Left cardiac atrium (tissue), 4 donors: ENCODE data around the gene CACNA2D1. TPM values are rescaled to one million over a fixed set of nuclear protein-coding genes. Genes with fewer than 3 reads are reported as not detected.

Experiments used
- ATAC-seq, 2 donors: fragments of 200-7000 bp; cut with Tn5 transposase; one replicate each; pipeline ENCODE4 v1.9.1; 2020; ENCODE audit warnings: mild to moderate bottlenecking in 2 of 2, moderate library complexity in 2 of 2
- DNase-seq: peaks from one replicate; pipeline ENCODE4 v3.0.0-alpha.2; 2020
- intact Hi-C, 2 donors: fragments of 100-400 bp; cut with DNase I; formaldehyde crosslinking; loops; one replicate each; pipeline versions ENCODE4 v1.14.1 to v1.15.1; 2022 to 2023
- total RNA-seq, 2 donors: library from RNA; stranded (reverse); fragmentation: NEBNext Ultra II Directional; extraction: Animal tissue kit (Norgen Biotek cat#: 25700); gene quantifications; one replicate each; pipeline ENCODE4 v1.2.1, GENCODE V29; 2021
- donor health status: DM: no; HTN: yes; CAD: no.
- donor health status: DM: no; HTN: yes; CAD: no; lungs with severe emphysema.
- donor health status: DM: yes; HTN: yes; CAD: no.
- donor health status: Dilated cardiomyopathy.

The CACNA2D1 gene
- total RNA-seq, 2 donors from 2014 or later: 29.5 to 39.8 TPM

DNA sequence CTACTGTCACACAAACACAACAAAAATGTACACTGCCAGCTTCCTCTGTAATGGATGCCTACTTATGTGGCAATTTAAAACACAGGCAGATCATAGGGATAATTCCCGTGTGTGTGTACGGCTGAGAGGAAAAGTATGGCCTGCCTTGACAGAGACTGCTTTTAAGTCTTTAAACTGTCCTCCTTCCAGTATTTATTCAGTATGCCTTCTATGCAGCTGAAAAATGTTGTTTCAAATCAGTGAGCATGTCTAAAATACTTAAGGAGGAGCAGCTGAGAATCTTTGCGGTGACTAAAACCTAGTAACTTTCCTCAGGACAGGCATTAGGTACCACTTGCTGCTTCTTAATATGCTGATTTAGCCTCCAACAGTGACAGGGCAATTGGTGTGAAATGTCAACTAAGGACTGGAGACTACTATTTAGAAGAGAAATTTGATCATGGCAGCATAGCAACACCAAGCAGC, 126.3 kb downstream of the CACNA2D1 start:
- DNase-seq (no peak), ATAC-seq (no peak)
- intact Hi-C loops: no loop called here

DNA sequence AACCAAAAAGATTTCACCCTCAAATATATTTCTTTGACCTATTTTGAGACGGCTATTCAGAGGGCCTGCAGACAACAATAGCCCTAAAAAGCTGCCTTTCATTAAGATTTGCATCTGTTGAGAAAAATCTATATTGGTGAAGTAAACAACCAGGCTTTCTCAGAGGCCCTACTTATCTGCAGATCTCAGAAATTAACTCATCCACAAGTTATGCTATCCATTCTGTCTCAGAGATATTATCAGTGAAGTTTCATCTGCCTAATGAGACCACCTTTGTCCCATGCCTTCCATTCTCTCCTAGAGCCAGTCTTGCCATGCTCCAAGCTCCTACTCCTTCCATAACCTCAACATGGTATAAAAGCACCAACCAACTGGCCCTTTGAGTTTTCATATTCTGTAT, 130.3 kb downstream of the CACNA2D1 start:
- intact Hi-C loops: no loop called here

DNA sequence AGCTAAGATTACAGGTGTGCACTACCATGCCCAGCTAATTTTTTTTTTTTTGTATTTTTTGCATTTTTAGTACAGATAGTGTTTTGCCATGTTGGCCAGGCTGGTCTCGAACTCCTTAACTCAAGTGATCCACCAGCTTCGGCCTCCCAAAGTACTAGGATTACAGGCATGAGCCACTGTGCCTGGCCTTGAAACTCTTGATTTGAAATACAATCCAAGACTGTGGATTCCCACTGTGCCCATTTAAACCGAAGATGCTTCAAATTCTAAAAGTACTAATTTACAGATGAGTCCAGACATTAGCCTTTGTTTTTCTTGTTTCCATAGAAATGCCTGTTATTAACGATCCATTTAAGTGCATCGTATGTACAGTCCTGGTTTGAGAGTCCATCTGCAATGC, 130.9 kb downstream of the CACNA2D1 start:
- DNase-seq (no peak), ATAC-seq (no peak)
- intact Hi-C loops: no loop called here

More for the DNA sequence above, 130.3 kb downstream of the CACNA2D1 start:
- DNase-seq (no peak), ATAC-seq (no peak)

DNA sequence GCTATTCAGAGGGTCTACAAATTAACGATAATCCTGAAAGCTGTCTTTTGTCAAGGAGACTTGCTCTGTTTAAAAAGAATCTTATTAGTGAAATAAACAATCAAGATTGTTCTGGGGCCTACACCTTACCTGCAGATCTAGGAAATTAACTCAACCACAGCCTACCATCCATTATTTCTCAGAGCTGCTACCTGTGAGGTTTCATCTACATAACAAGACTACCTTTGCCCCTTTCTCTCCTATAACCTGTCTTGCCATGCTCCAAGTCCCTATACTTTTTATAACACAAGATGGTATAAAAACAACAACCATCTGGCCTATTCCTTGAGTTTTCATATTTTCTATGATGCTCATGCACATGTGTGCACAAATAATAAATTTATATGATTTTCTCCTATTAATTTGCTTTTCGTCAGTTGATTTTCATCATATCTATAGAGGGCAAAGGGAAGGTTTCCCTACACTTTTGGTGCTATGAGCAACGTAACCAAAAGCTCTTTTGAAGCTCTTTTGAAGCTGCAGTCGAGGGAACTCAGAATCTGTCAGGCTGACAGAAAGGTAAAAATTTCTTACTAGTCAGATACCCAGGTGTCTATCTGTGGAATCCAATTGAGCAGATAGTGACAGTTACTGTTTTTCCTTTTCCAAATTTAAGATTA, 138.1 kb downstream of the CACNA2D1 start:
- ATAC-seq (no peak), DNase-seq (no peak)
- intact Hi-C loops: no loop called here

DNA sequence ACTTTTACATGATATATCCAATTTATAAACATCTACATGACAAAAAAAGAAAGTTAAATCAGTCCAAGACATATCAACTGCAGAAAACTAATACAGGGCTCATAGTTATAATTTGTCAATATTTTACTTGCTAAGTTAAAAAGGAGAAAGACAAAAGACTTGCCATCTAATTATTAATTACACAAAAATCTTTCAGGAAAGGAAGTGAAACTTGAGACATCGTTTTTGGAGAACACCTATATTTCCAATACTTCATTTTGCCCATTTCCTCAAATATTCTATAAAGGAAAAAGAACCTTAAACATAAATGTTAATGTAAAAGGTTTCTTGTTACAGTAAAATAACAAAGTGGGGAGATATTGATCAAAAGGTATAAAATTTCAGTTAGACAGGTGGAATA, 148.7 kb downstream of the CACNA2D1 start:
- intact Hi-C loops: no loop called here
- DNase-seq: no peak
- ATAC-seq: no peak

DNA sequence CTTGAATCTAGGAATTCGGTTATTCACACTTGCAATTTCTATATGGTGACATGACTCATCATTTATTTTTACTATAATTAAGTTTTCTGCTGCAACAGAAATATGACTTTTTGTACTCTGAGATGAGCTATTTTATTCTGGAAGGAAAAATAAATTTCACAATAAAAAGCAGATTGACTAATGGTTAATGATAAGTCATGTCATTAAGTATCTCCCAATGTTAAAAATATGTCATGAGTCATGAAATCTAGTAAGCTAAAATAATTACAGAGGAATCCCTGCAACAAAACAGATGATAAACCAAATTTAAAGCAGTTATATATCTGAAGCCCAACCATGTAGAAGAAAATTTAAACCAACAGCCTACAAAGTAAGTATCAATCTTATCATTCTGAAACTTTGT, 149.2 kb downstream of the CACNA2D1 start:
- DNase-seq (no peak), ATAC-seq (no peak)
- intact Hi-C loops: no loop called here

DNA sequence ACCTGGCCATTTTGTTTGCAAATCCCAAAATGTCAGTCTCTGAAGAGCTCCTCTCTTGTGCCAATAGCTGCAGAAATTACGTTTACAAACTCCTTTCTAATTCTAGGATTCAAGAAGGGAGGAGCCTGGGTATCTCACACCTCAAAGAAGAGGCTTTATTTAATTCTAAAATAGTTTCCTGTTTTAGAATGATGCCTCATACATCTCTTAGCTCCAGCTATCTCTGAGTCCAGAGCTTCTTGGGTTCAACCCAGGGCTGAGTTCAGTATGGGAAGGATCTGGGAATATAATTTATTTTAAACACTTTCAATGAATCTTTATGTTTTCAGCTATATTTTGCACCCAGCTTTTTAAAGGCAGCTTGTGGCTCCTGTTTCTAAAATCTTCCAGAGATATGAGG, 150.1 kb downstream of the CACNA2D1 start:
- DNase-seq: no peak
- peak in 1 of 2 donors; percentile 48 for ATAC-seq
- intact Hi-C loops: no loop called here

DNA sequence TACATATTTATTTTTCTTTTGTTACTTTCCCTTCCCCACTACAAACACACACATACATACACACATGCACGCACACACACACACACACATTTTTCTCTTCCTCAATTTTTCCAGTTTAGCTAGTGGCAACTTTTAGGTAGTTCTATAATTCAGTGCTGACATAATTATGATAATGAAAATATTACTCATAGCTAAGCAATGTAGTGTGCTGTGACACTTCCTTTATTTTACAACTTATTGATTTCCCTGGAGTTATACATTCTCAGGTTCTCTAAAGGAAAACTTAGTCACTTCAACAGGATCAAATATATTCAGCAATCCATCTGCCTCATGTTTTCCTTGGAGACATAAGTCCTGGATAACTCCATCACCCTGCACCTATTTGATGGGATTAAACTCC, 151.6 kb downstream of the CACNA2D1 start:
- ATAC-seq (no peak), DNase-seq (no peak)
- intact Hi-C loops: no loop called here

DNA sequence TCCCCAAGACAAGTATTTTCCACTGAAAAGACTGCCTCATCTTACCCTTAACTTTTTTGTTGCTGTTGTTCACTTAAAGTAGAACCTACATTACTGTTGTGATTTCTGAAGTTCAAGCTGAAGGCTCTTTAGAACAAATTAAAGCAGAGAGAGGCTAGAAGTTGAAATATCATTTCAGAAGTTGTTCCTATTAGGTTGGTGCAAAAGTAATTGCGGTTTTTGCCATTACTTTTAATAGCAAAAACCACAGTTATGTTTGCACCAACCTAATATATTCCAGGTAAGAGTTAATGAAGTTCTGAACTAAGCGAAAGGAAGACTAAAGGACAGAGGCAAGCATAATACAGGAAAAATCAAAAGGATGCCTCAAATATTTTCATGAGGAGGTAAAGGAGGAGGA, 153.7 kb downstream of the CACNA2D1 start:
- DNase-seq (no peak), ATAC-seq (no peak)
- intact Hi-C loops: no loop called here

DNA sequence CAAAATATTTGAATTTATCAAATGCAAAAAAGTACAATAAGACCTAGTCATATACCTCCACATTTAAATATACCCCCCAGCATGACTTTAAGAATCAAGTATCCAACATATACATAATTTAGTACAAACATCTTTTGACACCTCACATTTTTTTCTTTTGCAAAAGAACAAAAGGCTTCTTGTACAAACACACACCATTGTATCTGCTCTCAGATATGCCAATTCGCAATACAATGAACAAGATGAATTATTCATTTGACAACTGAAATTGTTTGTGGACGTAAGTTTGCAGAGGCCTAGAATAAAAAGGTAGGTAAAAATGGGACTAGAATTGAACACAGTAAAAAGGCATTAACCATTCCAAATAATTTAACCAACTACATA, 154.4 kb downstream of the CACNA2D1 start:
- DNase-seq (no peak), ATAC-seq (no peak)
- intact Hi-C loops: no loop called here

DNA sequence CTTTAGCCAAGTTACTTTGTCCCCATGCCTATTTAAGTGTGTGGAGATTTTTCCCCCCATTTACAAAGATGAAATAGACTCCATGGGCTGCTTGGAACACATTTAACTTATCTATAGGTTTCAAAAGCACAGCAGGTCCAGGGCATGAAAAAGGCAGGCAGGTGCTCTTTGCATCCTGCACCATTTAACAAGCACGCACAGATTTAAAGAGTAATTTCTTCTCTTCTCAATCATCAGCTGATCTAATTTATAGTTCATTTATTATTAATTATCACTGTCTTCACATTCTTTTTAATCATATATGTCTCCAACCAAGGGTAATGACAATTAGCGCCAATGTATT, 156.8 kb downstream of the CACNA2D1 start:
- no peak for ATAC-seq
- intact Hi-C loops: no loop called here
- no peak for DNase-seq

DNA sequence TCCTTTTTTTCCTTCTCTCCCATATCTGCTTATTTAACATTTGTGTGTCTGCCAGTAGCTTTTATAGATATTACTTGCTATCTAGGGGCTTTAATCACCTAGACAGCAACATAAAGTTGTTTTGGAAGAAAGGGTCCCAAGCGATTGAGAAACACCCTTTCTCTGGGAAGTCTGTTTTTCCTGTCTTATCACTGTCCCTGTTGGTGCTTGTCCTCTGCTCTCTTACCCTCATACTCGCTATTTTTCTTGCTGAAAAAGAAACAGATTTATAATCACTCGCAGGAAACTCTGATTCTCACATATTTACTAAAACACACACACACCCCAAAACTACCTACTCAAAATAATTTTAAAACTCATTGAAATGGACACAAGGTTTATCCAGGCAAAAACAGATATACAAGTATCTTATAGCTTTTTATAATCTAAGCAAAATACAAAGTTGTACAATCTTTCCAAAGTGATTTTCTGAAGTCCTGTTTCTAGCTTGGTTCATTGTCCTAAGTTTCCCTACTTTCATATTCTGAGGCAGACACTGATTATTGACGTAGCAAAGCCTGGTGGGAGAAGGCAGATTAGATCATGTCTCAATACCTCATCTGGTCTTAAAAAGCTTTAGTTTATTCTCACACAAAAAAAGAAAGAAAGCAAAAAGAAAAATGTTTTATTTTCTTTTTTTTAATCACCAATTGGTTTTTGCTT, 157.3 kb downstream of the CACNA2D1 start:
- peak; percentile 57 to 78 for ATAC-seq
- intact Hi-C loops: no loop called here
- DNase-seq: no peak

DNA sequence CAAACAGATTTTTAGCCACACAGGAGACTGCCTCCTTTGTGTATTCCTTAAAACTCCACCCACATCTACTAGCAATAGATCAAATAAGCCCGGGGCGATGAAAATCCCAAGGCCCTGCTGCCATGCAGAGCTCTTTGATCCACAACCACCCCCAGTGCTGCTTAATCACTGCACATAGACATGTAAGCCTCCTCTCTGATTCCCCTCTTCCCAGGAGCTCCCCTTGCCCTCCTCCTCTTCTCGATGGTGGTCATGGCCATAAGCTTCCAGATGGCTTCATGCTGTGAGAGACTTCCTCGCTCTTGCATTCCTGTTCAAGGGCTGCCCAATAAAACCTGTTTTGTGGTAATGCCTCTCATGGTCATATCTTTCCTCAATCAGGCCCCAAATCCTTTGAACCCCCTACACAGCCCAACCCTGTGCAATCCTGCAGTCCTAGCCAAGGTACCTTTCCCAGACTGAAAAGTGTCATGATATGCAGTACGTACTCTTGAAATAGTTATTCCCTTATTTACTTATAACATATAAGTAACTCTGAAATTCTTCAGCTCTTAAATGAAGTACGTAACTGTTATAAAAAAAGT, 158.5 kb downstream of the CACNA2D1 start:
- intact Hi-C loops: no loop called here

DNA sequence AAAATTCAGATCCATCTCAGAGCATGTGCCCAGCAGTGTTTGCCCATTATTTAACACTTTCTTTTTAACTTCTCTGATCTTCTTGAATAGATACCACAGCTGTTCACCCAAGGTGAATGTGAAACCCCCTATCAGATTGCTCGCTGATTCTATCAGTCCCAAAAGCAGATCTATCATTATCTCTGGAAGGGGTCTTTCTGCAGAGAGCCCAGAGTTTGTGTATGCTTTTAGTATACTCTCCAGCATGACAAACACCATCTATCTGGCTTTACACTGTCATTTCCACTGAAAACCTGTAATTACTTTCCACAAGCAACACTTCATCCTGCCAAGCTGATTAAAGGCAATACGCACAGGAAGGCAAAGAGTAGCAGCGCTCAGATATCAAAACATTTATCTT, 168.2 kb downstream of the CACNA2D1 start:
- intact Hi-C loops: no loop called here
- ATAC-seq (no peak), DNase-seq (no peak)

More for the DNA sequence above, 158.5 kb downstream of the CACNA2D1 start:
- DNase-seq: no peak
- ATAC-seq: no peak

DNA sequence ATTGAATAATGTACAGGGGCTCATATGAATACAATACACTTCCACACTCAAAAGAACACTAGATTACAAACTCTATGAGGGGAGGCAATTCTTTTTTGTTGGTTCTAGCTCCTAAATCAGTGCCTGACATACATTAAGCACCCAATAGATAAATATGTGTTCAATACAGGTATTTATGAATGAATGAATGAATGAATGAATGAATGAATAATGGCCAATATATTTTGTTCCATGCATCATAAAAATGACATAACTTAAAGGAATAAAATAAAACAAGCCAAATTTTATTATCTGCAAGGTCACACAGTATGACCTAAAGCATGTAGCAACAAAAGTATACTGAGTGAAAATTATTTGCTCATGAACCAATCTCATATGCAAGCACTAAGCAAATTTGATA, 168.9 kb downstream of the CACNA2D1 start:
- DNase-seq (no peak), ATAC-seq (no peak)
- intact Hi-C loops: no loop called here

DNA sequence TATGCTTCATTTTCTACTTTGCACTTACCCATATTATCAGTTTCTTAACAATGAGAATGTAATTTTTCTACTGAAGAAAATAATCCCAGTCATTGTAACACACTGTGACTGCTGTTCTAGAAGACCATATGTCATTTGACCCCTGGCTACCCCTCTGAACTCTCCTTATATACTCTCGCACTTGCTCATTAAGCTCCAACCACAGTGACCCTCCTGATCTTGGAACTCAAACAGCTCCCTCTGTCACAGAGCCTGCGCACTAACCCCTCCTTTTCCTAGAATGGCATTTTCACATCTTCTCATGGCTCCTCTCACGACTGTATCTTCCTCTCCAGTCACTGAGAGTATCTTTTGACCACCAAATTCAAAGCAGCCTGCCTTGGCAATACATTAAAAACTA, 169.7 kb downstream of the CACNA2D1 start:
- DNase-seq (no peak), ATAC-seq (no peak)
- intact Hi-C loops: no loop called here

DNA sequence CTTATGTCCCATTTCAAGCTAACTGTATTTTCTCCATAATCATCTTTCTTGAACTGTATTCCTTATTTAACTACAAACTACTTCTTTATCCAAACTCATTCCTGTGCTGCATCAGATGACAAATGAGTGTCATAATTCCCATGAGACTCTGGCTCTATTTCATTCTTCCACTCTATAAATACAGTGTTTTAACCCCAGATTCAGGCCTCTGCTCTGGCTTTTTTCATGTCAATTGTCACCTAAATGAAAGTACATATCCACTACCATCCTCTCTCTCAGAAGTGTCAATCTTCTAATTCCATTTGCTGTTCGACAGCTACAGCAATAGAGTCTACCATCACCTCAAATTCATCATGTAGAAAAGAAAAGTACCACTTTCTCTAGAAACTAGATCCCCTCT, 172.7 kb downstream of the CACNA2D1 start:
- DNase-seq (no peak), ATAC-seq (no peak)
- intact Hi-C loops: no loop called here

DNA sequence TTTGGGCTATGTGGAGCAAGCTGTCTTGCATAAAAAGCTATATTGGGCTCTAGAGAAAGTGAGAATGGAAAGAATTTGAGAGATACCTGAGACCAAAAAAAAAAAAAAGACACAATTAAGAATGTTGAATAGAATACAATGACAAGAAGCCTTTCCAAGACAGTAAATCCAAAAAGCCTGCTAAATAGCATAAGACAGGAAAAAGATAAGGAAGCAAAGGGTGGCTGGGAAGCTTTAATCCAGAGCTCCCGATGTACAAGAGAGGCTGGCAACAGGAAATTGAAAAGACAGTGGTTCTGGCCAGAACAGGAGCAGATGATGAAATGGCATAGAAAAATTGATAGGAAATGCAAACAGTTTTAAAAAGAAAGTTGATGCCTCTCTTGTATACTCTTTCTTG, 174.9 kb downstream of the CACNA2D1 start:
- ATAC-seq (no peak), DNase-seq (no peak)
- intact Hi-C loops: no loop called here

DNA sequence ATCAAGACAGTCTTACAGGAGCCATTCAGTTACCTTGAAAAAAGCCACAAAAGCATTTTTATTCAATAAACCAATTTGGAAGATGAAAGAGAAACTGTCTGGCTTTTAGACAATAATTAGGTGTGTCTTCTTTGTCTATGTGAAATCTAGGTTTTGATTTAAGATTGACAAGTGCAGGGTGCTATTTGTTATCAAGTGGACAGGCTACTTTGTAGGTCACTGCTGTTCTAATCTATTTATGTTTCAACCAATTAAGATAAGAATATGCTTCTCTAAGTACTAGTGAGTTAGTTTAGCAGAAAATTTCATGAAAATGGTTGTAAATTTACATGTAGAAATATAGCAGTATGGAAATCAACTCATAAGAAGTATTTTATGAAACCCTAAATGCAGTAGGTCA, 177.5 kb downstream of the CACNA2D1 start:
- intact Hi-C loops: no loop called here
- ATAC-seq (no peak), DNase-seq (no peak)

DNA sequence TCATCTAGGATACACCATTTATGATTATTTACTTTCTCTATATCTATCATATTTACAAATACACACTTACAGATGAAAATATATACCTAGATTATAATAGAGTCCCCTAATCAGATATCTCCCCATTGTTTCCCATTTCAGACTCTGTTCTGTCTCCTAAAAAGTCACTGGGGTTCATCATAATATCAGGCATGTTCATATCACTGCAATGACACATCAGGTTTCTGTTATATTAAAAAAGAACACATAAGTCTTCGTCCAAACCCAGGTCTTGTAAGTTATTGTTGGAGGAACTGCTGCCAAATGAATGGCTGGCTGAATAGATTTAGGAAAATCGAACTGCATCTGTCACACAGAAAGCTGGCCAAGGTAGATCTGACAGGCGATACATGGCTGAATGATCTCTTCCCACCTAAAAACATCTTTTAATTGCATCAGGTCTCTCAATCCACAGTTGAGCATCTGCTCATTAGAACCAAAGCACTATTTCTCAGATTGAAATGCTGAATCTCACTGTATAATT, 178.7 kb downstream of the CACNA2D1 start:
- intact Hi-C loops: no loop called here
- no peak for DNase-seq
- no peak for ATAC-seq
